ENCODE data around the gene ATP9A.

GRCh38 chr20:51560550-51561307, 207.5 kb downstream of the ATP9A start:
- TF ChIP-seq EP300 (IDR thresholded peaks at IDR 0.05; ENCODE audit: borderline replicate concordance in 1 of 2, low read depth in 2 of 2, low read length in 2 of 2) (no peak), CTCF (IDR thresholded peaks at IDR 0.05; ENCODE audit: control extremely low read depth in 1 of 3, insufficient read depth in 1 of 3, low read depth in 1 of 3, low read length in 3 of 3) (no peak), EGR1 (IDR thresholded peaks at IDR 0.05; ENCODE audit: borderline replicate concordance, low read depth, low read length) (no peak), MAX (IDR thresholded peaks at IDR 0.05) (no peak), YY1 (IDR thresholded peaks at IDR 0.05; ENCODE audit: low read depth, low read length) (no peak), POLR2AphosphoS5 (IDR thresholded peaks at IDR 0.05; ENCODE audit: low read depth, low read length) (no peak), CEBPB (IDR thresholded peaks at IDR 0.05; ENCODE audit: low read depth, low read length) (no peak), TCF12 (IDR thresholded peaks at IDR 0.05; ENCODE audit: low read depth, low read length) (no peak), EZH2 (IDR thresholded peaks at IDR 0.05; ENCODE audit: low read depth, low read length, severe bottlenecking) (no peak), POLR2A (IDR thresholded peaks at IDR 0.05; ENCODE audit: control extremely low read depth in 1 of 2, low read depth in 2 of 2, low read length in 2 of 2) (no peak), PHF8 (conservative IDR thresholded peaks at IDR 0.05; ENCODE audit: low read depth, low read length) (no peak), SIRT6 (IDR thresholded peaks at IDR 0.05; ENCODE audit: low read length) (no peak), TAF1 (IDR thresholded peaks at IDR 0.05; ENCODE audit: low read depth, low read length) (no peak), KDM1A (IDR thresholded peaks at IDR 0.05; ENCODE audit: borderline replicate concordance, low read length) (no peak)

Measured in H1 (cell line).